ENCODE measurements around the gene MRPS21.

DNA sequence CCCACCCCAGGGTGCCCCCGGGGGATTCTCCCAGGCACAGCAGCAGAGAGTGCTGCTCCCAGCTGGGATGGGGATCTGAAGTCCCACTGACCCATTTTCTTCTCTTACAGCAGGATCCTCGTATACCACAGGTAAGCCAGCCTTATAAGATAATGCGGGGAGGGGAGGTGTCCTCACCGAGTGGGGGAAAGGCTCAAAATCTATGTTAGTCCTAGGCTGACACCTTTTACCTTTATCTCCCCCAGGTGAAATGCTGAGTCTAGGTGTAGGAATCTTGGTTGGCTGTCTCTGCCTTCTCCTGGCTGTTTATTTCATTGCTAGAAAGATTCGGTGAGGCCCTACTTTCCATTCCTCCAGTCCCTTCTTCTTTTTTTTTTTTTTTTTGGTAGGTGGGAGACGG lies 30.1 kb upstream of the MRPS21 start:
- TF ChIP-seq POLR2A (IDR thresholded peaks at IDR 0.05; ENCODE audit: low read length) (no peak), GATA1 (IDR thresholded peaks at IDR 0.05; ENCODE audit: low read depth, low read length) (no peak)

All from erythroblast (primary cell).